Glutamatergic neuron (in vitro differentiated cells): Measurements from ENCODE around the gene PTPN12. TPM values are rescaled to one million over a fixed set of nuclear protein-coding genes. Genes with fewer than 3 reads are reported as not detected.

Experiments
- DNase-seq: peaks from one replicate; pipeline ENCODE4 v3.0.0; 2022
- H3K27ac Mint-ChIP-seq: one replicate; pipeline ENCODE4 v1.8.0; 2020; ENCODE audit warnings: mild to moderate bottlenecking, mixed read lengths, inconsistent platforms; ENCODE audit not compliant: unreplicated experiment
- H3K27me3 Mint-ChIP-seq: one replicate; pipeline ENCODE4 v1.8.0; 2020; ENCODE audit warnings: mild to moderate bottlenecking, moderate library complexity, mixed read lengths, inconsistent platforms; ENCODE audit not compliant: unreplicated experiment
- H3K36me3 Mint-ChIP-seq: one replicate; pipeline ENCODE4 v1.8.0; 2020; ENCODE audit warnings: mild to moderate bottlenecking, mixed read lengths, inconsistent platforms; ENCODE audit not compliant: unreplicated experiment
- H3K4me1 Mint-ChIP-seq: one replicate; pipeline ENCODE4 v1.8.0; 2020; ENCODE audit warnings: mild to moderate bottlenecking, low read depth, mixed read lengths, inconsistent platforms; ENCODE audit not compliant: unreplicated experiment
- H3K4me3 Mint-ChIP-seq: one replicate; pipeline ENCODE4 v1.8.0; 2020; ENCODE audit warnings: mild to moderate bottlenecking, mixed read lengths, inconsistent platforms; ENCODE audit not compliant: unreplicated experiment
- H3K9me3 Mint-ChIP-seq: one replicate; pipeline ENCODE4 v1.8.0; 2020; ENCODE audit warnings: mild to moderate bottlenecking, moderate library complexity, mixed read lengths, inconsistent platforms; ENCODE audit not compliant: unreplicated experiment
- total RNA-seq: library from RNA; stranded (reverse); fragmentation: NEBNext Ultra II Directional; extraction: Animal tissue kit (Norgen Biotek cat#: 25700); gene quantifications from one replicate; pipeline ENCODE4 v1.2.1, GENCODE V29; 2021; ENCODE audit not compliant: unreplicated experiment
- TF ChIP-seq, protein P1 (sequence below): fragments of 200-600 bp; sonication (generic); IDR thresholded peaks from one replicate; pipeline ENCODE4 v1.5.0; 2021; ENCODE audit not compliant: partially characterized antibody, unreplicated experiment

Gene PTPN12
- total RNA-seq, 1 donor from 2014 or later, result 106 TPM

GRCh38 chr7:77661816-77662215 is 124.7 kb downstream of the PTPN12 start:
- DNase-seq, result no peak
- Mint-ChIP-seq H3K9me3 (no peaks in the 10 kb centered on the region), H3K27me3 (no peaks in the 10 kb centered on the region), H3K4me1 (peaks cover 4% of the 10 kb centered on the region), H3K36me3 (no peaks in the 10 kb centered on the region), H3K4me3 (no peak overlapping the region), H3K27ac (no peak overlapping the region)
- TF ChIP-seq, protein P1, sequence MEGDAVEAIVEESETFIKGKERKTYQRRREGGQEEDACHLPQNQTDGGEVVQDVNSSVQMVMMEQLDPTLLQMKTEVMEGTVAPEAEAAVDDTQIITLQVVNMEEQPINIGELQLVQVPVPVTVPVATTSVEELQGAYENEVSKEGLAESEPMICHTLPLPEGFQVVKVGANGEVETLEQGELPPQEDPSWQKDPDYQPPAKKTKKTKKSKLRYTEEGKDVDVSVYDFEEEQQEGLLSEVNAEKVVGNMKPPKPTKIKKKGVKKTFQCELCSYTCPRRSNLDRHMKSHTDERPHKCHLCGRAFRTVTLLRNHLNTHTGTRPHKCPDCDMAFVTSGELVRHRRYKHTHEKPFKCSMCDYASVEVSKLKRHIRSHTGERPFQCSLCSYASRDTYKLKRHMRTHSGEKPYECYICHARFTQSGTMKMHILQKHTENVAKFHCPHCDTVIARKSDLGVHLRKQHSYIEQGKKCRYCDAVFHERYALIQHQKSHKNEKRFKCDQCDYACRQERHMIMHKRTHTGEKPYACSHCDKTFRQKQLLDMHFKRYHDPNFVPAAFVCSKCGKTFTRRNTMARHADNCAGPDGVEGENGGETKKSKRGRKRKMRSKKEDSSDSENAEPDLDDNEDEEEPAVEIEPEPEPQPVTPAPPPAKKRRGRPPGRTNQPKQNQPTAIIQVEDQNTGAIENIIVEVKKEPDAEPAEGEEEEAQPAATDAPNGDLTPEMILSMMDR, result no peak

GRCh38 chr7:77662869-77663268 is 125.8 kb downstream of the PTPN12 start:
- no peak for DNase-seq
- peaks cover 11% of the 10 kb centered on the region for H3K4me1 Mint-ChIP-seq
- H3K27ac Mint-ChIP-seq, result no peak overlapping the region
- H3K9me3 Mint-ChIP-seq, result no peaks in the 10 kb centered on the region
- peak overlapping the region; percentile 52 for H3K4me3 Mint-ChIP-seq
- peaks cover 1% of the 10 kb centered on the region for H3K27me3 Mint-ChIP-seq
- H3K36me3 Mint-ChIP-seq, result no peaks in the 10 kb centered on the region
- TF ChIP-seq, protein P1, result no peak

DNA sequence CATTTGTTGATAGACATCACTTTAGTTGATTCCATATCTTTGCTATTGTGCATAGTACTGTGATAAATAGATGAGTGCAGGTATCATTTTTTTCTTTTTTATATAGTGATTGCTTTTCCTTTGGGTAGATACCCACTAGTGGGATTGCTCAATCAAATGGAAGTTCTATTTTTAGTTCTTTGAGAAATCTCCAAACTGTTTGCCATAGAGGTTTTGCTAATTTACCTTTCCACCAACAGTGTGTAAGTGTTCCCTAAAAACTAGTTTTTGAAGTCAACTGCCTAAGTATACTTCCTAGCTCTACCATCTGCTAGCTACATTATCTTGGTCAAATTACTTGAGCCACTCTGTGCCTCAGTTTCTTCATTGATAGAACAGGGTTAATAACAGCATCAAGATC is 127.6 kb downstream of the PTPN12 start:
- no peak overlapping the region for H3K27ac Mint-ChIP-seq
- TF ChIP-seq, protein P1, result no peak

DNA sequence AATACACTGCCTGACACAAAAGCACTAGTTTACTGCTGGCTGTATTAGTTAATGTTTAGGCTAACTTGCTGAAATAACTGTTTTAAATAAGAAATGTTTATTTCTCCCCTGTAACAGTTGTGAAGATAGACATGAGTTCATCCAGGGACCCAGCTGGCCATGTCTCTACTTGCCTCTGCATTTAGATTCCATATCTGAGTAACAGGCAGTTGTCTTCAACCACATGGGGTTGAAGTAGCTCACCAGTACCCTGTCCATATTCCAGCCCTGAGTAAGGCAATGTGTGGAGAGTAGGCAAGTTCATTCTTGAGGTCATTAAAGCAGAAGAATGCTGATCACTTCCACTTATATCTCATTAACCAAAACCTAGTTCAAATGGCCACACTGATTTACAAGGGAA is 128.1 kb downstream of the PTPN12 start:
- Mint-ChIP-seq H3K36me3 (no peaks in the 10 kb centered on the region), H3K4me1 (peaks cover 15% of the 10 kb centered on the region), H3K4me3 (no peak overlapping the region), H3K27ac (no peak overlapping the region), H3K27me3 (peaks cover 3% of the 10 kb centered on the region), H3K9me3 (no peaks in the 10 kb centered on the region)
- no peak for DNase-seq
- TF ChIP-seq, protein P1, result no peak

More for the DNA sequence above, 127.6 kb downstream of the PTPN12 start:
- H3K36me3 Mint-ChIP-seq, result no peaks in the 10 kb centered on the region
- DNase-seq, result no peak
- no peaks in the 10 kb centered on the region for H3K9me3 Mint-ChIP-seq
- no peak overlapping the region for H3K4me3 Mint-ChIP-seq
- peaks cover 3% of the 10 kb centered on the region for H3K27me3 Mint-ChIP-seq
- H3K4me1 Mint-ChIP-seq, result peaks cover 15% of the 10 kb centered on the region

DNA sequence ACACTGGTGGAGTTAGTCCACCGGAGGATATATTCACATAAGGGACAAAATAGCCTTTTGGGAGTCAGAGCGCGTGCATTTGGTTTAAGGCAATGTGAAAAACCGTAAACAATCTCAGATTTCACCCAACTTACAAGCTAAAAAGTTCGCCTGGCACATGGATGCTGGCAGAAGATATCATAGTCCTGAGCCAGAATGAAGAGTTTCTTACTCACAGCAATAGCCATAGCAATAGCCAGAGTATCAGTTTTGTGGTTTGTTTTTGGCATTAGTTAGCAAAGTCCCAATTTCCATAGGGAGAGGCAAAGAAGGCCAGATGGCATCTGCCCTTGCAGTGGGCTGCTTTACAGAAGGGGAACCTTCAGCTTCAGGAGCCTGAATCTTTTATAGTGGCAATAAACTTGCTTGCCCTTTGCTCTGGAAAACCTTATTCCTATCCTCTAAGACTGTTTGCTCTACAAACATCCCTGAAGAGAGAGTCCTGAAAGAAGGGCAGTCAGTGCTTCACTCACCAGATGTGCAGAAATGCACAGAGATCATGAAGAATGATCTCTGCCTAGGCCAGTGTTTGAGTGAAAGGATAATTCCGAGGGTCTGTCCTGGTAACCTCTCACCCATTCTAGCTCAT is 130.5 kb downstream of the PTPN12 start:
- Mint-ChIP-seq H3K27ac (peak overlapping the region; percentile 16), H3K36me3 (no peaks in the 10 kb centered on the region), H3K27me3 (peaks cover 3% of the 10 kb centered on the region), H3K9me3 (no peaks in the 10 kb centered on the region), H3K4me1 (peaks cover 15% of the 10 kb centered on the region), H3K4me3 (no peak overlapping the region)
- TF ChIP-seq, protein P1, result no peak
- DNase-seq, result no peak
